B cell (primary cell): ENCODE measurements around the gene KCNK2. TPM values are rescaled to one million over a fixed set of nuclear protein-coding genes. Genes with fewer than 3 reads are reported as not detected.

Experiments
- ATAC-seq: fragments of 200-7000 bp; cut with Tn5 transposase; one replicate; pipeline ENCODE4 v1.10.0; 2021; ENCODE audit warnings: low read depth, mild to moderate bottlenecking, moderate number of reproducible peaks, moderate library complexity
- CTCF ChIA-PET: fragments of 350-600 bp; sonication (Branson Sonifier 250); formaldehyde crosslinking; loops from one replicate; lab custom pipeline; 2021; ENCODE audit warnings: antibody characterized with exemption, inconsistent platforms; lab: Charles Lee
- POLR2A ChIA-PET: fragments of 350-600 bp; sonication (Branson Sonifier 250); formaldehyde crosslinking; loops from one replicate; lab custom pipeline; 2021; ENCODE audit warnings: antibody characterized with exemption; lab: Charles Lee
- DNase-seq: peaks from one replicate; pipeline ENCODE4 v3.0.0; 2013
- H2AFZ ChIP-seq: 2 replicates; pipeline ENCODE4 v1.6.1; 2012; ENCODE audit warnings: mild to moderate bottlenecking, low read depth, low read length; ENCODE audit not compliant: insufficient read depth, poor library complexity, severe bottlenecking
- H3K27ac ChIP-seq, 2 donors: 1 replicate in 1 of 2; 2 replicates in 1 of 2; pipeline ENCODE4 v1.5.1; 2012 to 2013; ENCODE audit warnings: low read length in 2 of 2, mild to moderate bottlenecking in 2 of 2, moderate library complexity in 1 of 2
- H3K27me3 ChIP-seq, 4 experiments: fragments of 200-600 bp in 1 of 4; sonication (generic) in 1 of 4; replicated peaks in 1 of 4; 1 replicate in 2 of 4; 2 replicates in 2 of 4; pipeline versions ENCODE4 v1.6.1 to v1.7.0; 2013 to 2016; ENCODE audit warnings: low read length in 3 of 4, mild to moderate bottlenecking in 2 of 4, mixed read lengths in 1 of 4, moderate library complexity in 1 of 4; ENCODE audit not compliant: insufficient read depth in 4 of 4, control insufficient read depth in 3 of 4; ENCODE audit errors: control extremely low read depth in 1 of 4
- H3K36me3 ChIP-seq, 2 experiments: replicated peaks in 1 of 2; 1 replicate in 1 of 2; 2 replicates in 1 of 2; pipeline versions ENCODE4 v1.6.1 to v1.7.1; 2013; ENCODE audit warnings: low read length in 1 of 2; ENCODE audit not compliant: insufficient read depth in 2 of 2, control insufficient read depth in 1 of 2; ENCODE audit errors: control extremely low read depth in 1 of 2, extremely low read depth in 1 of 2
- H3K4me1 ChIP-seq, 2 donors: fragments of 200-600 bp in 1 of 2; sonication (generic) in 1 of 2; 1 replicate in 1 of 2; 2 replicates in 1 of 2; pipeline versions ENCODE4 v1.5.1 to v1.6.1; 2013 to 2017; ENCODE audit warnings: low read length in 2 of 2; ENCODE audit not compliant: control insufficient read depth in 2 of 2, insufficient read depth in 2 of 2
- H3K4me2 ChIP-seq: replicated peaks from 2 replicates; pipeline ENCODE3; 2012; ENCODE audit warnings: mild to moderate bottlenecking, low read depth, low read length; ENCODE audit not compliant: poor library complexity, severe bottlenecking
- H3K4me3 ChIP-seq, 5 experiments: fragments of 200-600 bp in 1 of 5; sonication (generic) in 1 of 5; 1 replicate in 3 of 5; 2 replicates in 2 of 5; pipeline versions ENCODE4 v1.5.1 to v1.7.0; 2011 to 2016; ENCODE audit warnings: low read length in 4 of 5, mild to moderate bottlenecking in 4 of 5, low read depth in 2 of 5, control low read depth in 1 of 5, moderate library complexity in 1 of 5; ENCODE audit not compliant: insufficient read depth in 1 of 5; ENCODE audit errors: control extremely low read depth in 1 of 5, extremely low read depth in 1 of 5
- H3K79me2 ChIP-seq: fragments of 200-600 bp; sonication (generic); one replicate; pipeline ENCODE4 v1.6.0; 2016; ENCODE audit warnings: low read length; ENCODE audit not compliant: control insufficient read depth, insufficient read depth
- H3K9ac ChIP-seq: fragments of 200-600 bp; sonication (generic); 2 replicates; pipeline ENCODE4 v1.6.1; 2017; ENCODE audit warnings: mild to moderate bottlenecking, low read length, moderate library complexity
- H3K9me3 ChIP-seq, 3 donors: one replicate each; pipeline versions ENCODE4 v1.6.1 to v1.7.1; 2013; ENCODE audit warnings: low read length in 2 of 3; ENCODE audit not compliant: control insufficient read depth in 2 of 3, insufficient read depth in 1 of 3; ENCODE audit errors: control extremely low read depth in 1 of 3
- H4K20me1 ChIP-seq: 2 replicates; pipeline ENCODE4 v1.6.0; 2012; ENCODE audit warnings: mild to moderate bottlenecking, low read length; ENCODE audit not compliant: insufficient read depth, control insufficient read depth, poor library complexity, severe bottlenecking
- H3K27ac Mint-ChIP-seq: one replicate; pipeline ENCODE4 v1.8.0; 2021; ENCODE audit warnings: mixed read lengths
- H3K27me3 Mint-ChIP-seq: one replicate; pipeline ENCODE4 v1.8.0; 2021; ENCODE audit warnings: mixed read lengths
- H3K4me1 Mint-ChIP-seq: one replicate; pipeline ENCODE4 v1.8.0; 2021; ENCODE audit warnings: mixed read lengths
- H3K4me3 Mint-ChIP-seq: one replicate; pipeline ENCODE4 v1.8.0; 2021; ENCODE audit warnings: mixed read lengths
- H3K9me3 Mint-ChIP-seq: one replicate; pipeline ENCODE4 v1.8.0; 2022; ENCODE audit warnings: mixed read lengths; ENCODE audit not compliant: insufficient read depth
- CTCF ChIP-seq: fragments of 200-600 bp; IDR thresholded peaks from one replicate; pipeline ENCODE4 v1.8.0; 2022; ENCODE audit warnings: antibody characterized with exemption, mild to moderate bottlenecking
- EZH2 ChIP-seq: IDR thresholded peaks from 2 replicates; pipeline ENCODE4 v1.6.1; 2012; ENCODE audit warnings: borderline replicate concordance, low read depth, mild to moderate bottlenecking, moderate library complexity, low read length; ENCODE audit not compliant: insufficient read depth, poor library complexity, severe bottlenecking
- WGBS: methylation state at CpG from one replicate; pipeline ENCODE4 v1.1.5; 2013; ENCODE audit warnings: missing lambda C conversion rate; ENCODE audit not compliant: insufficient coverage; 5-methylcytosine and 5-hydroxymethylcytosine counted together
- intact Hi-C: fragments of 100-400 bp; cut with micrococcal nuclease; formaldehyde crosslinking; loops from one replicate; pipeline ENCODE4 v1.10.0; 2022
- polyA plus RNA-seq: library from polyadenylated mRNA; depleted of rRNA; stranded (reverse); fragments of >200 nt; gene quantifications from 2 replicates; pipeline ENCODE4 v1.2.3, GENCODE V29; 2012
- total RNA-seq, 2 donors: library from RNA; stranded (reverse); fragments of 120-200 nt in 1 of 2; gene quantifications; 1 replicate in 1 of 2; 2 replicates in 1 of 2; pipeline versions ENCODE4 v1.2.3 to v1.2.4, GENCODE V29; 2013 to 2022

Gene KCNK2
- total and polyA plus RNA-seq, 2 donors (not counting 1 experiment from before 2014, with no cell fraction given) = not detected

GRCh38 chr1:215095524-215095923 lies 13.0 kb downstream of the KCNK2 start:
- Histone ChIP-seq H3K9ac (no peak overlapping the region), H3K79me2 (no peaks in the 10 kb centered on the region), H3K4me1 (no peaks in the 10 kb centered on the region), H3K27ac (no peak overlapping the region), H3K27me3 (no peaks in the 10 kb centered on the region), H3K9me3 (no peaks in the 10 kb centered on the region), H3K36me3 (no peaks in the 10 kb centered on the region), H4K20me1 (no peaks in the 10 kb centered on the region), H3K4me2 (no peak overlapping the region), H3K4me3 (no peak overlapping the region), H2AFZ (no peak overlapping the region)
- ChIA-PET CTCF (no interaction called here), POLR2A (no interaction called here)
- no peak for TF ChIP-seq CTCF
- no peak for TF ChIP-seq EZH2
- H3K4me1 Mint-ChIP-seq = no peaks in the 10 kb centered on the region
- 85% methylated on average over 5 of the region's 5 CpGs for WGBS
- no peaks in the 10 kb centered on the region for H3K27me3 Mint-ChIP-seq
- no peaks in the 10 kb centered on the region for H3K9me3 Mint-ChIP-seq
- no peak overlapping the region for H3K4me3 Mint-ChIP-seq
- ATAC-seq (no peak), DNase-seq (no peak)
- H3K27ac Mint-ChIP-seq = no peak overlapping the region
- intact Hi-C loops = no loop called here

DNA sequence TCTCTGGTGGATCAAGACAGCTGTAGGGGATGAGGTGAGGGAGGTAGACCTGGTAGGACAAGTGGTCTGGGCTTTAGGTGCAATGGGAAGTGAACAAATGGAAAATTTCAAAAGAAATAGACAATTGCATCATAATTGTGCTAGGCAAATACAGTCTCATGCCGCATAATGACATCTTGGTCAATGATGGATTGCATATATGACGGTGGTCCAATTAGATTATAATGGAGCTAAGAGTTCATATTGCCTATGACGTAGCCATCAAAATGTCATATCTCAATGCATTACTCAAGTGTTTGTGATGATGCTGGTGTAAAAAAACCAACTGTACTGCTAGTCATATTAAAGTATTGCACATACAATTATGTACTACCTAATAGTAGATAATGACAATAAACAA lies 19.0 kb downstream of the KCNK2 start:
- no peaks in the 10 kb centered on the region for H3K79me2 ChIP-seq
- intact Hi-C loops = no loop called here
- no CpG with 5 or more reads among the region's 3 CpGs for WGBS
- H3K9me3 ChIP-seq = no peaks in the 10 kb centered on the region
- CTCF ChIA-PET = no interaction called here
- ATAC-seq (no peak), DNase-seq (no peak)
- Mint-ChIP-seq H3K9me3 (peaks cover 2% of the 10 kb centered on the region), H3K4me1 (no peaks in the 10 kb centered on the region), H3K27me3 (no peaks in the 10 kb centered on the region), H3K27ac (no peak overlapping the region), H3K4me3 (no peak overlapping the region)
- H3K4me3 ChIP-seq = no peak overlapping the region
- H4K20me1 ChIP-seq = no peaks in the 10 kb centered on the region
- no peak overlapping the region for H3K9ac ChIP-seq
- H3K36me3 ChIP-seq = no peaks in the 10 kb centered on the region
- POLR2A ChIA-PET = no interaction called here
- H3K4me1 ChIP-seq = no peaks in the 10 kb centered on the region
- no peaks in the 10 kb centered on the region for H3K27me3 ChIP-seq
- no peak for TF ChIP-seq EZH2
- H2AFZ ChIP-seq = no peak overlapping the region
- no peak overlapping the region for H3K4me2 ChIP-seq
- H3K27ac ChIP-seq = no peak overlapping the region
